Endothelial cell (in vitro differentiated cells): ENCODE results near the gene TEX101. TPM values are rescaled to one million over a fixed set of nuclear protein-coding genes. Genes with fewer than 3 reads are reported as not detected.

Experiments used
- DNase-seq: peaks from one replicate; pipeline ENCODE4 v3.0.0; 2021; ENCODE audit warnings: low spot score
- H3K27ac Mint-ChIP-seq: one replicate; pipeline ENCODE4 v1.8.0; 2021; ENCODE audit warnings: mixed read lengths, inconsistent platforms; ENCODE audit not compliant: unreplicated experiment
- H3K27me3 Mint-ChIP-seq: one replicate; pipeline ENCODE4 v1.8.0; 2021; ENCODE audit warnings: mild to moderate bottlenecking, moderate library complexity, mixed read lengths, inconsistent platforms; ENCODE audit not compliant: unreplicated experiment
- H3K36me3 Mint-ChIP-seq: one replicate; pipeline ENCODE4 v1.8.0; 2021; ENCODE audit warnings: mild to moderate bottlenecking, low read depth, mixed read lengths, inconsistent platforms; ENCODE audit not compliant: unreplicated experiment
- H3K4me1 Mint-ChIP-seq: one replicate; pipeline ENCODE4 v1.8.0; 2021; ENCODE audit warnings: mild to moderate bottlenecking, mixed read lengths, inconsistent platforms; ENCODE audit not compliant: unreplicated experiment
- H3K4me3 Mint-ChIP-seq: one replicate; pipeline ENCODE4 v1.8.0; 2021; ENCODE audit warnings: mild to moderate bottlenecking, mixed read lengths, inconsistent platforms; ENCODE audit not compliant: unreplicated experiment
- H3K9me3 Mint-ChIP-seq: one replicate; pipeline ENCODE4 v1.8.0; 2021; ENCODE audit warnings: mixed read lengths, inconsistent platforms; ENCODE audit not compliant: unreplicated experiment
- CTCF ChIP-seq: fragments of 200-600 bp; sonication (generic); IDR thresholded peaks from one replicate; pipeline ENCODE4 v1.5.0; 2021; ENCODE audit warnings: antibody characterized with exemption; ENCODE audit not compliant: unreplicated experiment
- total RNA-seq: library from RNA; stranded (reverse); fragmentation: NEBNext Ultra II Directional; extraction: Animal tissue kit (Norgen Biotek cat#: 25700); gene quantifications from one replicate; pipeline ENCODE4 v1.2.1, GENCODE V29; 2021; ENCODE audit not compliant: unreplicated experiment

The TEX101 gene
- total RNA-seq, 1 donor from 2014 or later = not detected

GRCh38 chr19:43395561-43395960, 19.1 kb upstream of the TEX101 start:
- H3K36me3 Mint-ChIP-seq = no peaks in the 10 kb centered on the region

GRCh38 chr19:43406297-43406696, 8.4 kb upstream of the TEX101 start:
- TF ChIP-seq CTCF = no peak
- DNase-seq = no peak
- H3K9me3 Mint-ChIP-seq = no peaks in the 10 kb centered on the region
- H3K36me3 Mint-ChIP-seq = no peaks in the 10 kb centered on the region
- no peaks in the 10 kb centered on the region for H3K4me1 Mint-ChIP-seq
- H3K27me3 Mint-ChIP-seq = peaks cover 7% of the 10 kb centered on the region
- no peak overlapping the region for H3K4me3 Mint-ChIP-seq
- no peak overlapping the region for H3K27ac Mint-ChIP-seq

More at GRCh38 chr19:43395561-43395960, 19.1 kb upstream of the TEX101 start:
- DNase-seq = no peak
- H3K27me3 Mint-ChIP-seq = peaks cover 4% of the 10 kb centered on the region
- H3K4me1 Mint-ChIP-seq = no peaks in the 10 kb centered on the region
- H3K9me3 Mint-ChIP-seq = no peaks in the 10 kb centered on the region
- H3K27ac Mint-ChIP-seq = no peak overlapping the region
- TF ChIP-seq CTCF = no peak
- peak overlapping the region; percentile 11 for H3K4me3 Mint-ChIP-seq

GRCh38 chr19:43407416-43408005, 7.2 kb upstream of the TEX101 start:
- Mint-ChIP-seq H3K9me3 (peaks cover 5% of the 10 kb centered on the region), H3K4me1 (no peaks in the 10 kb centered on the region), H3K27me3 (peaks cover 7% of the 10 kb centered on the region), H3K27ac (no peak overlapping the region), H3K36me3 (peaks cover 4% of the 10 kb centered on the region), H3K4me3 (no peak overlapping the region)
- no peak for TF ChIP-seq CTCF
- DNase-seq = no peak

GRCh38 chr19:43408043-43408442, 6.6 kb upstream of the TEX101 start:
- Mint-ChIP-seq H3K36me3 (peaks cover 8% of the 10 kb centered on the region), H3K4me1 (no peaks in the 10 kb centered on the region), H3K9me3 (peaks cover 9% of the 10 kb centered on the region), H3K27me3 (peaks cover 7% of the 10 kb centered on the region), H3K27ac (no peak overlapping the region), H3K4me3 (no peak overlapping the region)
- no peak for DNase-seq
- no peak for TF ChIP-seq CTCF

GRCh38 chr19:43409415-43409814, 5.3 kb upstream of the TEX101 start:
- H3K36me3 Mint-ChIP-seq = peaks cover 8% of the 10 kb centered on the region
- H3K4me1 Mint-ChIP-seq = no peaks in the 10 kb centered on the region
- no peak overlapping the region for H3K4me3 Mint-ChIP-seq
- H3K27ac Mint-ChIP-seq = no peak overlapping the region
- TF ChIP-seq CTCF = no peak
- H3K9me3 Mint-ChIP-seq = peaks cover 10% of the 10 kb centered on the region
- DNase-seq = no peak
- H3K27me3 Mint-ChIP-seq = peaks cover 7% of the 10 kb centered on the region
